B cell (primary cell): Measurements from ENCODE around the gene KHK. TPM values are rescaled to one million over a fixed set of nuclear protein-coding genes. Genes with fewer than 3 reads are reported as not detected.

ENCODE experiments used
- ATAC-seq: fragments of 200-7000 bp; cut with Tn5 transposase; one replicate; pipeline ENCODE4 v1.10.0; 2021; ENCODE audit warnings: low read depth, mild to moderate bottlenecking, moderate number of reproducible peaks, moderate library complexity
- CTCF ChIA-PET: fragments of 350-600 bp; sonication (Branson Sonifier 250); formaldehyde crosslinking; loops from one replicate; lab custom pipeline; 2021; ENCODE audit warnings: antibody characterized with exemption, inconsistent platforms; lab: Charles Lee
- POLR2A ChIA-PET: fragments of 350-600 bp; sonication (Branson Sonifier 250); formaldehyde crosslinking; loops from one replicate; lab custom pipeline; 2021; ENCODE audit warnings: antibody characterized with exemption; lab: Charles Lee
- DNase-seq: peaks from one replicate; pipeline ENCODE4 v3.0.0; 2013
- H2AFZ ChIP-seq: 2 replicates; pipeline ENCODE4 v1.6.1; 2012; ENCODE audit warnings: mild to moderate bottlenecking, low read depth, low read length; ENCODE audit not compliant: insufficient read depth, poor library complexity, severe bottlenecking
- H3K27ac ChIP-seq, 2 donors: 1 replicate in 1 of 2; 2 replicates in 1 of 2; pipeline ENCODE4 v1.5.1; 2012 to 2013; ENCODE audit warnings: low read length in 2 of 2, mild to moderate bottlenecking in 2 of 2, moderate library complexity in 1 of 2
- H3K27me3 ChIP-seq, 4 experiments: fragments of 200-600 bp in 1 of 4; sonication (generic) in 1 of 4; replicated peaks in 1 of 4; 1 replicate in 2 of 4; 2 replicates in 2 of 4; pipeline versions ENCODE4 v1.6.1 to v1.7.0; 2013 to 2016; ENCODE audit warnings: low read length in 3 of 4, mild to moderate bottlenecking in 2 of 4, mixed read lengths in 1 of 4, moderate library complexity in 1 of 4; ENCODE audit not compliant: insufficient read depth in 4 of 4, control insufficient read depth in 3 of 4; ENCODE audit errors: control extremely low read depth in 1 of 4
- H3K36me3 ChIP-seq, 2 experiments: replicated peaks in 1 of 2; 1 replicate in 1 of 2; 2 replicates in 1 of 2; pipeline versions ENCODE4 v1.6.1 to v1.7.1; 2013; ENCODE audit warnings: low read length in 1 of 2; ENCODE audit not compliant: insufficient read depth in 2 of 2, control insufficient read depth in 1 of 2; ENCODE audit errors: control extremely low read depth in 1 of 2, extremely low read depth in 1 of 2
- H3K4me1 ChIP-seq, 2 donors: fragments of 200-600 bp in 1 of 2; sonication (generic) in 1 of 2; 1 replicate in 1 of 2; 2 replicates in 1 of 2; pipeline versions ENCODE4 v1.5.1 to v1.6.1; 2013 to 2017; ENCODE audit warnings: low read length in 2 of 2; ENCODE audit not compliant: control insufficient read depth in 2 of 2, insufficient read depth in 2 of 2
- H3K4me2 ChIP-seq: replicated peaks from 2 replicates; pipeline ENCODE3; 2012; ENCODE audit warnings: mild to moderate bottlenecking, low read depth, low read length; ENCODE audit not compliant: poor library complexity, severe bottlenecking
- H3K4me3 ChIP-seq, 5 experiments: fragments of 200-600 bp in 1 of 5; sonication (generic) in 1 of 5; 1 replicate in 3 of 5; 2 replicates in 2 of 5; pipeline versions ENCODE4 v1.5.1 to v1.7.0; 2011 to 2016; ENCODE audit warnings: low read length in 4 of 5, mild to moderate bottlenecking in 4 of 5, low read depth in 2 of 5, control low read depth in 1 of 5, moderate library complexity in 1 of 5; ENCODE audit not compliant: insufficient read depth in 1 of 5; ENCODE audit errors: control extremely low read depth in 1 of 5, extremely low read depth in 1 of 5
- H3K79me2 ChIP-seq: fragments of 200-600 bp; sonication (generic); one replicate; pipeline ENCODE4 v1.6.0; 2016; ENCODE audit warnings: low read length; ENCODE audit not compliant: control insufficient read depth, insufficient read depth
- H3K9ac ChIP-seq: fragments of 200-600 bp; sonication (generic); 2 replicates; pipeline ENCODE4 v1.6.1; 2017; ENCODE audit warnings: mild to moderate bottlenecking, low read length, moderate library complexity
- H3K9me3 ChIP-seq, 3 donors: one replicate each; pipeline versions ENCODE4 v1.6.1 to v1.7.1; 2013; ENCODE audit warnings: low read length in 2 of 3; ENCODE audit not compliant: control insufficient read depth in 2 of 3, insufficient read depth in 1 of 3; ENCODE audit errors: control extremely low read depth in 1 of 3
- H4K20me1 ChIP-seq: 2 replicates; pipeline ENCODE4 v1.6.0; 2012; ENCODE audit warnings: mild to moderate bottlenecking, low read length; ENCODE audit not compliant: insufficient read depth, control insufficient read depth, poor library complexity, severe bottlenecking
- H3K27ac Mint-ChIP-seq: one replicate; pipeline ENCODE4 v1.8.0; 2021; ENCODE audit warnings: mixed read lengths
- H3K27me3 Mint-ChIP-seq: one replicate; pipeline ENCODE4 v1.8.0; 2021; ENCODE audit warnings: mixed read lengths
- H3K4me1 Mint-ChIP-seq: one replicate; pipeline ENCODE4 v1.8.0; 2021; ENCODE audit warnings: mixed read lengths
- H3K4me3 Mint-ChIP-seq: one replicate; pipeline ENCODE4 v1.8.0; 2021; ENCODE audit warnings: mixed read lengths
- H3K9me3 Mint-ChIP-seq: one replicate; pipeline ENCODE4 v1.8.0; 2022; ENCODE audit warnings: mixed read lengths; ENCODE audit not compliant: insufficient read depth
- EZH2 ChIP-seq: IDR thresholded peaks from 2 replicates; pipeline ENCODE4 v1.6.1; 2012; ENCODE audit warnings: borderline replicate concordance, low read depth, mild to moderate bottlenecking, moderate library complexity, low read length; ENCODE audit not compliant: insufficient read depth, poor library complexity, severe bottlenecking
- WGBS: methylation state at CpG from one replicate; pipeline ENCODE4 v1.1.5; 2013; ENCODE audit warnings: missing lambda C conversion rate; ENCODE audit not compliant: insufficient coverage; 5-methylcytosine and 5-hydroxymethylcytosine counted together
- intact Hi-C: fragments of 100-400 bp; cut with micrococcal nuclease; formaldehyde crosslinking; loops from one replicate; pipeline ENCODE4 v1.10.0; 2022
- polyA plus RNA-seq: library from polyadenylated mRNA; depleted of rRNA; stranded (reverse); fragments of >200 nt; gene quantifications from 2 replicates; pipeline ENCODE4 v1.2.3, GENCODE V29; 2012
- total RNA-seq, 2 donors: library from RNA; stranded (reverse); fragments of 120-200 nt in 1 of 2; gene quantifications; 1 replicate in 1 of 2; 2 replicates in 1 of 2; pipeline versions ENCODE4 v1.2.3 to v1.2.4, GENCODE V29; 2013 to 2022
- TF ChIP-seq, protein P1 (sequence below): fragments of 200-600 bp; IDR thresholded peaks from one replicate; pipeline ENCODE4 v1.8.0; 2022; ENCODE audit warnings: antibody characterized with exemption, mild to moderate bottlenecking

The KHK gene
- total and polyA plus RNA-seq, 2 donors (not counting 1 experiment from before 2014, with no cell fraction given): 3.3 to 4.0 TPM

DNA sequence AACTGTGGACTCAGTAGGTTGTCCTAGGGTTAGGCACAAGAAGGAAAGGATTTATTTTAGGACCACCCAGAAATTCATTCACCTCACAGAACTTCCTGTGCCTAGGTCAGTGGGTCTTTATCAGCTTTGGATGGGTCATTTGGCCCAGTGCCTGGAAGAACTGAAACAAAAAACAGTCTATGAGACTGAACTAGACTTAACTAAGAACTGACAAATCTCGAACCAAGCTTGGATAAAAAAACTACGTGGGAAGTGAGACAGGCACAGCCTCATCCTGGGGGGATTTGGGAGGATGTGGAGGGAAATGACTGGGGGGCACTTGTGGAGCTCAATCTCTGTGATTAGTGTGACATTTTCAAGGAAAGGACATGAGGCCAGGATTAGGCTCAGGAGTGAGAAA lies 12.8 kb upstream of the KHK start:
- H3K4me1 Mint-ChIP-seq: peaks cover 66% of the 10 kb centered on the region
- H3K9me3 Mint-ChIP-seq: no peaks in the 10 kb centered on the region
- no peak for TF ChIP-seq EZH2
- TF ChIP-seq, protein P1, sequence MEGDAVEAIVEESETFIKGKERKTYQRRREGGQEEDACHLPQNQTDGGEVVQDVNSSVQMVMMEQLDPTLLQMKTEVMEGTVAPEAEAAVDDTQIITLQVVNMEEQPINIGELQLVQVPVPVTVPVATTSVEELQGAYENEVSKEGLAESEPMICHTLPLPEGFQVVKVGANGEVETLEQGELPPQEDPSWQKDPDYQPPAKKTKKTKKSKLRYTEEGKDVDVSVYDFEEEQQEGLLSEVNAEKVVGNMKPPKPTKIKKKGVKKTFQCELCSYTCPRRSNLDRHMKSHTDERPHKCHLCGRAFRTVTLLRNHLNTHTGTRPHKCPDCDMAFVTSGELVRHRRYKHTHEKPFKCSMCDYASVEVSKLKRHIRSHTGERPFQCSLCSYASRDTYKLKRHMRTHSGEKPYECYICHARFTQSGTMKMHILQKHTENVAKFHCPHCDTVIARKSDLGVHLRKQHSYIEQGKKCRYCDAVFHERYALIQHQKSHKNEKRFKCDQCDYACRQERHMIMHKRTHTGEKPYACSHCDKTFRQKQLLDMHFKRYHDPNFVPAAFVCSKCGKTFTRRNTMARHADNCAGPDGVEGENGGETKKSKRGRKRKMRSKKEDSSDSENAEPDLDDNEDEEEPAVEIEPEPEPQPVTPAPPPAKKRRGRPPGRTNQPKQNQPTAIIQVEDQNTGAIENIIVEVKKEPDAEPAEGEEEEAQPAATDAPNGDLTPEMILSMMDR: no peak
- intact Hi-C loops: no loop called here
- Histone ChIP-seq H2AFZ (no peak overlapping the region), H3K36me3 (peaks cover under 1 to 15% of the 10 kb centered on the region in 2 experiments), H4K20me1 (peaks cover 13% of the 10 kb centered on the region), H3K4me1 (peaks cover 35 to 44% of the 10 kb centered on the region in 2 donors), H3K4me3 (no peak overlapping the region), H3K27me3 (peaks cover 0 to under 1% (median under 1%) of the 10 kb centered on the region in 4 experiments), H3K9ac (no peak overlapping the region), H3K79me2 (peaks cover 25% of the 10 kb centered on the region), H3K27ac (no peak overlapping the region), H3K9me3 (no peaks in the 10 kb centered on the region), H3K4me2 (no peak overlapping the region)
- ChIA-PET CTCF (interaction anchor here (0.7 to 1.6 kb wide), 4 partner anchors 11 to 33 kb away, joined by 3 read pairs; partner anchors contain the start of gene AGBL5), POLR2A (no interaction called here)
- peak overlapping the region; percentile 23 for H3K27ac Mint-ChIP-seq
- no peaks in the 10 kb centered on the region for H3K27me3 Mint-ChIP-seq
- no peak for ATAC-seq
- peak overlapping the region; percentile 10 for H3K4me3 Mint-ChIP-seq
- 92% methylated on average over 2 of the region's 2 CpGs for WGBS
- no peak for DNase-seq

DNA sequence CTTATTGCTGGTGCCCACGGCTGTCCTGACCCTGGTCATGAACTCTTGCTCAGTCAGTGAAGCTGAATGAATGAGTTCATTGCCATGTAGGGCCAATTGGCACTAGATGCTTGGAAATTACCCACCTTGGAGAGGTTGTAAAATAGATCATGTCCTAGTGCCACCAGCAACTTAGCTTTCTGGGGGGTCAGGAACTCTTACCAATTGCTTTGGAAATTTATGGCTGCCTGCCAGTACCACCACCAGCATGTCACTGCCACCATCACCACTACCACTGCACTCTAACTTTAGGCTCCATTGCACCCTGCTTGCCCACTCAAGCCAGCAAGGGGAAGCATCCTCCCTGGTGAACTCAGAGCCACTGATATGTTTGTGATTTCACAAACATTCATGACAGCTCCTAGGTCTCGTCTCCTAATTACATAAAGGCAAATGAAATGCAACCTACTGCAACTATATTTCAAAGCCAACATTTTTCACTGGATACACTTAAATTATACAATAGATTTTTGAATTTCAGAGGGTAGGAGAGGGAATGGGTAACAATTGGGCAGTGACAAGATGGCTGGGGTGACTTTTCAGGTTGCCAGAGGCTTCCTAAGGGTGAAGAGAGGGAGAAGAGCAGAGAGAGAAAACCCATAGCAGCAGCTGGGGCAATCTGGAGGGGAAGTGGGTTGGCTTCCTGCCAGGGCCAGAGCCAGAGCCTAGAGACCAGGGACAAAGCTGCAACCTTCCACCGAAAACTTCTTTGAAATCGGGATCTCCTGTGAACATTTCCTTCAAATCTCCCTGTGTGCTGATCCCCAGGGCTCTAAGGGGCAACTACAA lies 11.6 kb upstream of the KHK start:
- Mint-ChIP-seq H3K27me3 (no peaks in the 10 kb centered on the region), H3K4me1 (peaks cover 54% of the 10 kb centered on the region), H3K27ac (peak overlapping the region; percentile 79), H3K4me3 (peak overlapping the region; percentile 62), H3K9me3 (no peaks in the 10 kb centered on the region)
- intact Hi-C loops: no loop called here
- peaks cover 0 to 3% of the 10 kb centered on the region in 2 experiments for H3K36me3 ChIP-seq
- peak overlapping the region in 1 of 5 experiments; percentile 21 for H3K4me3 ChIP-seq
- no peak overlapping the region for H2AFZ ChIP-seq
- peaks cover 3% of the 10 kb centered on the region for H4K20me1 ChIP-seq
- CTCF ChIA-PET: interaction anchor here (1.2 to 1.6 kb wide), 2 partner anchors 21 to 34 kb away, joined by 3 read pairs; no protein-coding TSS in a partner anchor
- H3K4me1 ChIP-seq: peaks cover 31 to 40% of the 10 kb centered on the region in 2 donors
- POLR2A ChIA-PET: interaction anchor here (0.6 to 0.7 kb wide), 2 partner anchors 115 to 726 kb away, joined by 3 to 4 read pairs; no protein-coding TSS in a partner anchor
- ATAC-seq (no peak), DNase-seq (peak; percentile 63)
- H3K4me2 ChIP-seq: peak overlapping the region; percentile 49
- H3K79me2 ChIP-seq: peaks cover 13% of the 10 kb centered on the region
- H3K27ac ChIP-seq: peak overlapping the region in 1 of 2 donors; percentile 20
- WGBS: 36% methylated on average over 3 of the region's 4 CpGs
- no peaks in the 10 kb centered on the region for H3K9me3 ChIP-seq
- TF ChIP-seq, protein P1: no peak
- no peak for TF ChIP-seq EZH2
- H3K9ac ChIP-seq: no peak overlapping the region
- peaks cover 0 to 11% (median 4%) of the 10 kb centered on the region in 4 experiments for H3K27me3 ChIP-seq
